NCI-H524 treated with DMSO at 0.1 percent for 48 hours (cell line): ENCODE data around the gene PRDM16.

Experiments
- DNase-seq: peaks from one replicate; lab custom pipeline; 2025; lab: John Stamatoyannopoulos, UW

Gene PRDM16

DNA sequence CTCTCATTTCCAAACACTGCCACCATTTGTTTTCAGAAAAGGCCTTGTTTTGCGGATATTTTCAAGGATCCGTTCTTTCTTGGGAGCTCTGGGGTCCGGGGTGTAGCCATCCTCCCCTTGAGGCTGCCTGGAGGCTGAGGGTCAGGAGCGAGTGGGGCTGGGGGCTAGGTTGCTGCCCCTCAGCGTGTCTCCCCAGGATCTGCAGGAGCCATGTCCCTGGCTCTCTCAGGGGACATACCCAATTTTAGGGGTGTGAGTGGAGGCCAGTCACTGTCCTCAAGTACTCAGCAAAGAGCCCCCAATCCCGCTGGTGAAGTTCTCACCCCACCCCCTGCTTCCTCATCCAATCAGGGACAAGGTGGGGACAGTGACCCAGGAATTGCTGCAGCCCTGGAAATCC is 15.0 kb upstream of the PRDM16 start:
- DNase-seq, result no peak

DNA sequence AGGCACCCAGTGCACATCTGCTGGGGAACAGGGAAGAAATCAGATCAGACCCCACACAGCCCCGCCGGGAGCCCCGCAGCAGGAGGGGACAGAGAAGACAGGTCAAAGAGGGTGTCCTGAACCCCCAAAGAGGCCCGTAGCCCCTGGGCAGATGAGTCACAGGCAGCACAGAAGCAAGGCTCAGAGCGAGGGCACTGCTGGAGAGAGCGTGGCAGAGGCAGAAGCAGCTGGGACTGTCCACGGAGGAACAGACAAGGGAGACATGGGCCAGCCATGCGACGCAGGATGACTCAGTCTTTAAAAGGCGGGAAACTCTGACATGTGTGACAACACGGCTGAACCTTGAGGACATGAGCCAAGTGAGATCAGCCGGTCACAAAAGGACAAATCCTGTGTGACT is 14.5 kb upstream of the PRDM16 start:
- no peak for DNase-seq

DNA sequence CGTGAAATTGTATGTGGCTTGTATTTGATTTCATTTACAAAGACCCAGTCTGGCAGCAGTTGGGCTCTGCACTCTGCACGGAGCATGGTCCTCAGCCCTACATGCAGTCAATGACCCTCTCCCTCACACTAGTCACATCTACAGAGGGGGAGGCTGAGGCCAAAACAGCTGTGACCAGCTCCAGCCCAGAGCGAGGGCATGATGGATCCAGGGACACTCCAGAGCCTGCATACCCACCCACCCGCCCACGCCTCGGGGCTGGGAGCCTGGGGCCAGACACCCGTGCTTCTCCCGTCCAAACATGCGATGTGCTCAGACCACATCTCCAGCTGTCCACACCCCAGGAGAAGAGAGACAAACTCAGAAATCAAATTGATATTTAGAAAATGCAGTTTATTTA is 14.0 kb upstream of the PRDM16 start:
- no peak for DNase-seq

DNA sequence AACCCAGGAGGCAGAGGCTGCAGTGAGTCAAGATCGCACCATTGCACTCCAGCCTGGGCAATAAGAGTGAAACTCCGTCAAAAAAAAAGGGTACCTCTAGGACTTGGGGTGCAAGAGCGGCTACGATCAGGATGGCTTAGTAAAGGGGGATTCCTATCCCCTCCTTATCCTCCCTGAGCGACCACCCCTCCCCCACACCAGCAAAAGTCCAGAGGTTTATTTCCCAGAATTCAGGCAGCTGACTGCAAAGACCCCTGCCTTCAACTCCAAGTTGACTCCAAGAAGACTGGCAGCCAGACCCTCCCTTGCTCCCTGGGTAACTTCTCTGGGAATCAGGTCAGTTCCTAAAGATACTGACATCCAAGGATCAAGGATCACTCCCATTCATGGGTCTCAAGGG is 12.4 kb upstream of the PRDM16 start:
- DNase-seq, result no peak

DNA sequence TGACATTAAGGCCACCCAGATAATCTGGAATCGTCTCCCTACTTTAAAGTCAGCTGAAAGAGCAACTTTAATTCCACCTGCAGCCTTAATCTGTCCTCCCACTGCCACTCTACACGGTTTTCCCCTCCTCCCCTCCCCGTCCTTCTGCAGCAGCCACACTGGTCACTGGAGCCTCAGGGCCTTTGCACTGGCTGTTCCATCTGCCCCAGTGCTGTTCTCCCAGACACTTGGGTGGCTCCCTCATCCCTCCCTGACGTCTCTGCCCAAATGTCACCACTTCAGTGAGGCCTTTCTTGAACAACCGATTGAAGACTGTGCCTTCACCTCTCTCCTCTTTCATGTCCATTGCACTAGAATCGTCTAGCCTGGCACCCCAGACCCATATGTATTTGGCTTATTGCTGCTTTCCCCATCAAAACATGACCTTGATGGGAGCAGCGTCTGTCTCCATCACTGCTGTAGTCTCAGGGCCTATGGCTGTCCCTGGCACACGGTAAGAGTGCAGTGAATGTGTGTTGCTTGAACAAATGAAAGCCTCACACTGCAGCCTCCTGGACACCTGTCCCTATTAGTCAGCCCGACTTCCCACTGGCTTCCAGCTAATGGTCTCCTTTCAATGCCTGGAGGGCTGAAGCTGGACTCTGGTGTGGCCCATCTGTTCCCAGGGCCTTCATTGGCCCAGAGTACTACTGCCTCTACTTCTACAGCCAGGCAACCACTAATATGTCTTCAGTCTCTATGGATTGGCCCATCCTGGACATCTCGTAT is 10.6 kb upstream of the PRDM16 start:
- no peak for DNase-seq

DNA sequence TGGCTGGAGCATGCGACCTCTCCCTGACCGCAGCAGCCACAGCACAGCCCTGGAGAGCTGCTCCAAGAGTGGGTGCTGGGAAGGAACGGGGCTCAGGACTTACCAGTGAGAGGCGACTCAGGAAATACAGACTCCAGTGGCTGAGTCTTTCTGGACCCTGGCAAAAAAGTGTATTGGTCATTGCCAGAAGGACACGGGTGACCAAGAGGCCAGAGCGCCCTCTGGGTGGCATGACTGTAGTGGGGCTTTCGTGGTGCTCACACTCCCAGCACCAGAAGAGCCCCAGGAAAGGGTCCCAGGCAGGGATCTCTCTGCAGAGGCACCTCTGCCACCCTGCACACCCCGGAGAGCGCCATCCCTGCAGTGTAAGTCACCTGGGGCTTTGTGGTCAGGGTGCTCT is 8.9 kb upstream of the PRDM16 start:
- no peak for DNase-seq

DNA sequence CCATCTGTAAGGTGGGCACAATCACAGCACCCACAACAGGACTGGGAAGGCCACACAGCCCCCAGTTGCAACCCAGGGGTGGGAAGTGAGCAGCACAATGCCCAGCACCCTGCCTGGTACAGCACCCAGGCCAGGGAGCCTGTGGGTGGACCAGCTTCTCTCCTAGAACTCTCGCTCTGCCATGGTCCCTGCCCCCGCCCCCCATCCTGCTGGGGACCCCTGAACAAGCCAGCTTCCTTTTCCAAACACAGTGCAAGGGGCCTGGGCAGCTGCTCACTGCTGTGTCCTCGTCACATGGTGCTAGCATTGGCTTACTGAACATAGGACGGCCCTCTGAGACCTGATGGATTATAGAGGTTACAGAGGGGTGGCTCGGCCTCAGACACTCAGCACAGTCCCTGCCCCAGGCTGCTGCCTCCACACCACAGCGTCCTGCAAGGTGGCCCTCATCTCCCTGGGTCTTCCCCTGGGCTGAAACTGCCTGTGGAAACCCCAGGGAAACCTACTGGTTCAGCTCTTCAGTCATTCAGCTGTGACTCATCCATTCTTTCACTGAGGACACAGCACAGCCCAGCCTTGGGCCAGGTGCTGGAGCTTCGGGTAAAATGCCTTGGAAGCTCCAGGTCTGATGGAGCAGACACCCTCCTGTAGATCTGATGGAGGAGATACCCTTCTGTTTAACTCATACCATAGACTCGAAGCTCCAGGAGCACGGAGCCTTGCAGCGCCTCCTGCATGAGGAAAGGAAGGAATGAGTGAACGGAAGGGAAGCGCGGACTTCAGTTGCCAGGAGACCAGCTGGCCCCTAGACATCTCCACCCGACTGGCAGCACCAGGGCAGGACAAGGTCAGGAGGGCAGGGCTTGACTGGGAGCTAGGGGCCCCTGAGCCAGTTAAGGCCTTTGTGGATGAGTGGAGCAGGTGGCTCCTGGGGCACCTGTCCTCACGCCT is 8.1 kb upstream of the PRDM16 start:
- DNase-seq, result no peak

DNA sequence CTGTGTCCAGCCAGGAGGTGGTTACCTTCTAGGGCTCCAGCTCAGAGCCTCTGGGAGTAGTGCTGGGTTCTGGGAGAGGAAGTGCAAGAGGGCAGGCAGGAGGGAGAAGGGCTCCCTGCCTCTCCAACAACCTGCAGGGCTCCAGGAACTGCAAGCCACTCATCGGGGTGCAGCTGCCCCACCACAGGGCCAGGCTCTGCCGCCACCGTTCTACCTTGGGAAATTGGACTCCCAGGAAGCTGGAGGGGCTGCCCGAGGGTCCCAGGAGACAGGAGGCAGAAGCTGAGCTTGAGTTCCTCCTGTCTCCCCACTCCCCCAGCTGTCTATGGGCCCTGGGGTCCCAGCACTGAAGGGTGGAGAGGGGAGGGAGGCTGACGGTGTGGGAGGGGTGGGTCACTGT is 7.4 kb upstream of the PRDM16 start:
- no peak for DNase-seq

DNA sequence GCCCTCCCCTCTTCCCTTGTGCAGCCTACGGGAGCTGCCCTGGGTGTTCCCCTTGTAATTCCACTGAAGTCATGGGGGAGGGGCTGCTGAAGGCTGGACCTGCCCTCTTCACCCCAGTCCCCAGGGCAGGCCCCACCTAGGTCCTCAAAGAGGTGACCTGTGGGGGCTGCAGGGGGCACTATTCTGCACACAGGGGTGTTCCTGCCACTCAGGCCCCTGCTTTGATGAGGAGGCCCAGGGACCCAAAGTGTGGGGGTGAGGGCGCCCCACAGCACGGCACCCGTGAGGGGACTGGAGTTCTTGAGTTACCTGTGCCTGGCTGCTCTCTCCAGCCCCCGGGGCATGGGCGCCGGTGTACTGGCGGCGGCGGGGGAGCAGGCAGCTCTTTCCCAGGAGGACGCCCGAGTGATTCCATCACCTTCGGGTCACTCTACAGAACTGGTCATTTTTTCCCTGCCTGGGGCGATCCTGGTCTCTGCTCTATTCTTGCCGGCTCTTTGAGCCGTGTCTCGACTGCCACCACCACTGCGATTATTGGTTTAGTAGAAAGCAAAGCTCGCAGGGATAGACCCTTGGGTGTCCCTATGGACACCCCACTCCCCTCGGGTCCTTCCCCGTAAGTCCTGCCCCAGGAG is 6.9 kb upstream of the PRDM16 start:
- no peak for DNase-seq

DNA sequence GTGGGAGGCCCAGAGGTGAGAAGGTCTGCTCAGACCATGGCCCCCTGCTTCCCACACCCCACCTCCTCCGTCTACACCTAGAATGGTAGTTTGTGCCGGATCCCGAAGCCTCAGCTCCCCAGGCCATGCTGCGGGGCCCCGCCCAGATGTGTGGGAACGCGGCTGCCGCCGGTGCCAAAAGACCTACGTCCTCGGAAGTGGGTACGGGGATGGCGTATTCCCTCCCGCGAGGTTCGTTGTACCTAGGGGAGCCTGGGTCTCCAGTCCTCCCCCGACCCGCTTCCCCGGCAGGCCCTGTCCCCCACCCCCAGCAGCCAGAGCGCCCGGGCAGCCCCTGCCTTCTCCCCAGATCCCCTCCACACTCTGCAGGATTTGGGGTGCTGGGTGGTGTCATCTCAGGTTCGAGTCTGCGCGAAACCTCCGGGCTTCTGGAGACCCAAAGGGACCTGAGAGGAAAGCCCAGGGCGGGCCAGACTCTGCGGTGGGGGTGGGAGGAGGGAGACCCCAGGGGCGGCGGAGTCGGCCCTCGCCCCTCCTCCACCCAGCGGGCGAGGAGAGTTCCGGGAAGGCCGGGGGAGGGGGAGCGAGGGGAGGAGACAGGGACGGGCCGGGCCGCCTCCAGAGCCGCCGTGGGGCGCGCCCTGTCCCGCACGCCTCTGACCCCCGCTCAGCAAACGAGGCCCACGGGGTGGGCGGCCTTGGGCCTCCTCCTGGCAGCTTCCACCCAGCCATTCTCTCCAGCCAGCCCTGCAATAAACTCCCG is 6.2 kb upstream of the PRDM16 start:
- no peak for DNase-seq

DNA sequence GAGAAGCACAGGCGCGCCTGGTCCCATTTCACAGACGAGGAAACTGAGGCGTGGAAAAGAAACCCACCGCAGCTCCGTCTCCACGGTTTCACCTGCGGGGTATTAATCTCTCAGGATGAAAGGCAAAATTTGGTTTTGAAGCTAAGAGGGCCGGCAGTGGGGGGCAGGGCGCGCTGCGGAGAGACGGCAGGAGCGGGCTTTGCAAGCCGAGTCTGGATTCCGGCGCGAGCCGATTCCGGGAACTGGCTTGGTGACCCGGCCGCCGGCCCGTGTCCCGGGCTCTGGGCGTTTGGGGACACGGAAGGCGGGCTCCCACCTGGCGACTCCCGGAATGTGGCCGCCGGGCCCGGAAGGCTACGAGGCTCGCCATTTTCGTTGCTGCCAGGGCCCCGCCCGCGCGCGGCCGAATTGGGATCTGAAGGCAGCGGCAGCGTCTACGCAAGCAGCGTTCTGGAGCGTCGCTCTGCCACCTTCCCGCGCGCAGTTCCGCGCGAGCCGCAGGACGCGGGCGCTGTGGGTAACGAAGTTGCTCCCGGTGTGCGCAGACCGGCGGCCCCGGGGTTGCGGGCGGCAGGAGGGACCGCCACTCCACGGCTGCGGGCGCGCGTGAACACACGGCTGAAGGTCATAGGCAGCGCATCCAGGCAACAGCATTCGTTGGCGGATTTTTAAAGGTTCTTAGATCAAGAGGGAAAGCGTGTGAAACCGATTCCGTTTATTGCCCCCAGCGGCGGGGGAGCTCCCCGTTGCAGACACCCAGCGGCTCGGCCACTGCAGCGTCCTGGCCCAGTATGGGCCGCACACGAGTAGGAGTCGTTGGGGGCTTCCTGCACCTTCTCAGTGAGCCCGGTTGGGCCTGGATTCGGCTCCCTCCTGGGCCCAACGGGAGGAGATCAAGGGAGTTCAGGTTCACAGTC is 5.4 kb upstream of the PRDM16 start:
- DNase-seq, result no peak

DNA sequence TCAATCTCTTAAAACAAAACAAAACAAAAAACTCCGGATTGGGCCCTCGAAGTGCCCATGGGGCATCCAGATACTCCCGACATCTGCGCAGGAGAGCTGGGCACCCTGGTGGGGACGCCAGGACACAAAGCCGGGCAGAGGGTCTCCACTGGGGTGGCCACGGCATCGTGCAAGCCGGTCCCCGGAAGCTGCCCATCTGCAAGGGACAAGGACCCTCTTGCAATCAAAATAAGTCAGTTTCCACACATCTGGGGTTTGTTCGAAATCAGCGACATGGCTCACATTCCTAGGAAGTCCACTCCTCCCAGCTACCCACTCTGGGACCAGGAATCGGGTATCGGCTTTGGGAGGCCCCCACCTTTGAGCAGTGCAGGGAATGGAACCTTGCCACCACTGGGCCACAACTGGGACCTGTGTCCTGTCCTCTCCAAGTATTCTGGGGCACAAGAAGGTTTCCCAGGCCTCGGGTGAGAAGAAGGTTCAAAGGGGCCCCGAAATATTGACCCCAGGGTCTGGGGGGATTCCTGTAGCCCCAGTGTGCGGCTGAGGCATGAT is 4.6 kb upstream of the PRDM16 start:
- DNase-seq, result no peak

DNA sequence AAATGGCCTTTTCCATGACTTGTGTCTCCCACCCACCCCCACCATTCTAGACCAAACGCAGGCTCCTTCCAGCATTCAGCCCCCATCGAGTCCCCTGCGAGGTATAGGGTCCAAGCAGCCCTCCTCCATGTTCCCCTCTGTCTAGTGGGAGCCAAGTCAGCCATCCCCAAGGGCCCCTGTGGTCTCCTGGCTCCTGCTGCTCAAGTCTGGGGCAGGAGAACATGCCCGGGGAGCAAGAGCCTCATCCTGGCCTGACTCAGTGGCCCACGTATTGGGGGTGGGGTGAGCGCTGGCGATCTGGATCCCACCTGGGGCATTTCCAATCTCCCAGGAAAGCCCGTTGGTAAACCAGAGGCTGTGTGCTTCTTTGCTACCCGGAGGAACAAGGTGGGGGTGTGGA is 4.1 kb upstream of the PRDM16 start:
- DNase-seq, result no peak

DNA sequence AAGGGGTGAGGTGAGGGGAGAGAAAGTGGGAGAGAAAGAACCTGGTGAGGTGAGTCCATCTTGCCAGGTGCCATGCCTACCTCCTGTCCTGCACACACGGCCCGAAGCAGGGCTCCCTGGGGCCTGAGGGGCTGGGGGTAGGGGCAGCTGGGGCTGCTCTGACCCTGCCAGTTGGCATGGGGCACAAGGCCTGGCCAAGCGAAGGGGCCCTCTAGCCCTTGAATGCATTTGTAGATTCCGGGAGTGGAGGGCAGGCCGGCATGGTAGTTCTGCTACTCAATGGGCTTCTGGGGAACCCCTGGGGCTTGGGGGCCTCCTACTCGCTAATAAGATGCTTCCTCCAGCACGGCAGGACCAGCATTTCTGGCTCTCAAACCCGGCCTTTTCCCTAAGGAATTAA is 3.6 kb upstream of the PRDM16 start:
- DNase-seq, result no peak

DNA sequence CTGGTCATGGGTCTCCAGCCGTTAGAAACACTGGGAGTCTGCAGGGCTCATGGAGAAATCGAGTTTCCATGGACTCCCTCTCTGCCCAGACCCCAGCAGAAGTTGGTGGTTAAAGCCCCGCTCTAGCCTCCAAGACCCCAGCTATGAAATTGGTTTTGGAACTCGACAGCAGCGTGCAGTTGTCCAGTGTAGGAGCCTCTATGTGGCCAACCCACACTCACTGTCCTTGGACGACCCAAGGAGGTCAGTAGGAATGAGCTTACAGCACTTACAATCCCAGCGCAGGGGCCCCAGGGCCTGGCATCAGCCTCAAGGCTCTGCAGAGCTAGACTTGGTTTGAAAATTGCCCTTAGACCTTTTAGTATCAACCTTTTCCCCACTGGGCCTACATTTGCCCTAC is 3.2 kb upstream of the PRDM16 start:
- no peak for DNase-seq

DNA sequence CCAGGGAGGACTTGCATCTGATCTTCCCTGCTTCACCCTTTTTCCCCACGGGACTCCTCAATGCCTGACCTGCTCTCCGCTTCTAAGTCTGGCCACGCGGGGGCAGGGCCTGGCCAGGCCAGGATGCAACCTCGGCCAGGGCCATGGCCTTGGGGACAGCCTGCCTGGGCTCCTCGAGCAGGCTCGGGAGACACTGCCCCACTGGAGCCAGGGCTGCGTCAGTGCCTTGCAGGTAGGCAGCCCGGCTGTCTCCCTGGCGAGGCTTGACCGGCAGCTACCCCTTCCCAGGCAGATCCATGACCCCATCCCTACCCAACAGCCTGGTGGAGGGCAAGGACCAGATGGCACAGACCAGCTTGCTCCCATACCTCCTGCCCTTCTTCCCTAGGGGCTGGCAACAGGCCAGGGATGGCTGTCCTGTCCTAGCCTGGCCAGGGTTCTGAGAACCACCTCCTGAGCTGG is 2.7 kb upstream of the PRDM16 start:
- DNase-seq, result no peak

DNA sequence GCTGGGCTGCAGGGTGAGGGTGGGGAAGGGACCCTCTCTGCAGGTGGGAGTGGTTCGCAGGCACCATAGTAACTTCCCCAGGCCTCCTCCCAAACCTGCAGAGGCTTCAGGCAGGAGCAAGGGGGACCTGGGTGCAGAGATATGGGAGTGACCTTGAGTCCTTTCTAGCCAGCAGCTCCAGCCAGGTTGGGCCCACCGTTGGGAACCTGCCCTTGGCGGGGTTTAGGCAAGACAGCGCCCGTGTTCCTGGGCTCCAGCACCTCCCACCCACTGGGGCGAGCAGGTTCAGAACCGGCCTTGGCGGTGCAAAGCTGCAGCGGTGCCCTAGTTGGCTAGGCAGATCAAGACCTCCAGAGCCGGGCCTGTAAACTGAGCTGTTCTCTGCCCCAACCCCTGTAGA is 2.2 kb upstream of the PRDM16 start:
- no peak for DNase-seq

DNA sequence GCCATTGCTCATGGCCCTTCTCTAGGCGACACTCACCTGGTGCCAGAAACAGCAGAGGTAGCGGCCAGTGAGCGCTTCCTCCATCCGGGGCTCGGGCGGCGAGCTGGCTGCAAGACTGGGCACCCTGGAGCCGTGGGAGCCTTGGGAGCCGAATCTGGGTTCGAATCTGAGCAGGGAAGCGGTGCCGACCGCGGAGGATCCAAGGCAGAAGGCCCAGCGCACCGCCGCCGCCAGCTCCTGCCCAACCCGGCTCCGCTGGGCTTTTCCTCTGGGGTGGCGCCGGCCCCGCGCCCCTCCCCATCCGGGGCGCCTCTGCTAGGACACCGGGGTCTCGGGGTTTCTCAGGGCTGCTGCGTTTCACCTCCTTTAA is 1.7 kb upstream of the PRDM16 start:
- DNase-seq, result no peak

DNA sequence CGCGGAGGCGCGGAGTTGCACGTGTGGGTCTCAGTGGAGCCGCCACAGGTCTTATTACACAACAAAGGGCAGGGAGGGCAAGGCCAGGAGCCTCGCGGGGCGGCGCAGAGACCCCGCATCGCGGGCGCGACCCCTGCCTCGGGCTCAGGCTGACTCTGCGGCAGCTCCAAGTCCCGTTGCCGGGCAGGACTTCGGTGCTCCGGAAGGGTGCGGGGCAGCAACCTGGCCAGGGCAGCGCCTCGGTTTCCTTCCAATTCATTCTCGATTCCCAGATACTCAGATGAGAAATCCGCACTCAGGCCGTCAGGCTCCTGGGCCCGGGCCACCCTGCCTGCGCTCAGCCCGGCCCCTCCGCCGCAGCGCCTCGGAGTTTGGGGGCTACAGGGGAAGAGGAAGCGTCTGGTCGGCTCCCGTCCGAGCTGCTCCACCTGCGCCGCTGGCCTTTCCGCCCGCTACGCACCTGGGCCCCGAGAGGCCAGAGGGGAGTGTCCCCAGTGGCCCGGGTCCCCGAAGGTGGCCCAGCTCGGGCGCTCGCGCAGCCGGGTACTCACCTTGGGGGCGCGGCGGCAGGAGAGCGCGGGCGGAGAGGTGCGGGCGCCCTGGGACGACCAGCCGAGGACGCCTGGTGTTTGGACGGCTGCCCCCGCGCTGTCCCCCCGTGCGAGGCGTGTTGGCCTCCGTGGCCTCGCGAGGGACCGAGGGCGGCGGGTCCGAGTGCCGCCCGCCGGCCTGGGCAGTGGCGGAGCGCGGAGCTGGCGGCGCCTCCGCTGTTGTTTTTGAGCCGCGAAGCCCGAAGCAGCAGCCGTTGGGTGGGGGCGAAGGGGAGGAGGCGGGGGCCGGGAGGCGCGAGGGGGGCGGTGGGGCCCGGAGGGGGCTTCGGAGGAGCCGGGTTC is 1.1 kb upstream of the PRDM16 start:
- no peak for DNase-seq
